Urinary bladder (tissue), 4 donors: Measurements from ENCODE around the gene ABHD16B. TPM values are rescaled to one million over a fixed set of nuclear protein-coding genes. Genes with fewer than 3 reads are reported as not detected.
"Not testable (repeated sequence)": the region's sequence is repeated elsewhere in the genome, so short reads cannot be mapped to it uniquely, and the experiment has no call there.

Experiments
- DNase-seq: peaks from one replicate; pipeline ENCODE4 v3.0.0-alpha.2; 2015; ENCODE audit errors: extremely low spot score
- H3K27ac ChIP-seq: one replicate; pipeline ENCODE4 v1.5.1; 2013; ENCODE audit warnings: low read depth, mild to moderate bottlenecking, moderate library complexity
- H3K36me3 ChIP-seq: one replicate; pipeline ENCODE4 v1.6.1; 2013; ENCODE audit warnings: mild to moderate bottlenecking, moderate library complexity; ENCODE audit not compliant: insufficient read depth
- H3K4me1 ChIP-seq: one replicate; pipeline ENCODE4 v1.6.1; 2013; ENCODE audit warnings: mild to moderate bottlenecking, moderate library complexity; ENCODE audit not compliant: insufficient read depth
- H3K4me3 ChIP-seq: one replicate; pipeline ENCODE4 v1.5.1; 2013; ENCODE audit warnings: low read depth, low read length
- WGBS: extraction: QIAGEN DNeasy Blood & Tissue Kit; methylation state at CpG from one replicate; pipeline ENCODE4 v1.1.7; 2013; 5-methylcytosine and 5-hydroxymethylcytosine counted together
- polyA plus RNA-seq: library from polyadenylated mRNA; stranded (reverse); fragments of 200-250 nt; gene quantifications from one replicate; pipeline ENCODE4 v1.2.3, GENCODE V29; 2013
- total RNA-seq: library from RNA; depleted of rRNA; stranded (reverse); fragments of >200 nt; gene quantifications from one replicate; pipeline ENCODE4 v1.2.3, GENCODE V29; 2014
- donor health status: healthy with polysubstance abuse.
- donor health status: healthy.

Gene ABHD16B
- total and polyA plus RNA-seq, 2 donors, result 0.68 TPM; not detected in 1

- not testable (repeated sequence) for H3K27ac ChIP-seq, DNase-seq, H3K4me1 ChIP-seq, H3K36me3 ChIP-seq, H3K4me3 ChIP-seq
- 94% methylated on average over 13 of the region's 13 CpGs for WGBS
Observed at GRCh38 chr20:63867042-63867441, 5.7 kb downstream of the ABHD16B start.

GRCh38 chr20:63868264-63868663 is 7.0 kb downstream of the ABHD16B start:
- WGBS, result 94% methylated on average over 5 of the region's 5 CpGs
- H3K4me1 ChIP-seq, result no peaks in the 10 kb centered on the region

GRCh38 chr20:63873477-63873971 is 12.2 kb downstream of the ABHD16B start:
- H3K4me1 ChIP-seq, result no peaks in the 10 kb centered on the region
- H3K36me3 ChIP-seq, result no peaks in the 10 kb centered on the region
- no peak overlapping the region for H3K4me3 ChIP-seq
- H3K27ac ChIP-seq, result no peak overlapping the region
- WGBS, result 82% methylated on average over 14 of the region's 14 CpGs
- no peak for DNase-seq

More at GRCh38 chr20:63868264-63868663, 7.0 kb downstream of the ABHD16B start:
- DNase-seq, result no peak
- H3K27ac ChIP-seq, result no peak overlapping the region
- H3K36me3 ChIP-seq, result no peaks in the 10 kb centered on the region
- no peak overlapping the region for H3K4me3 ChIP-seq

GRCh38 chr20:63874241-63874640 is 12.9 kb downstream of the ABHD16B start:
- not testable (repeated sequence) for H3K27ac ChIP-seq, DNase-seq, H3K4me3 ChIP-seq, H3K4me1 ChIP-seq, H3K36me3 ChIP-seq
- 94% methylated on average over 7 of the region's 7 CpGs for WGBS

GRCh38 chr20:63876489-63877036 is 15.3 kb downstream of the ABHD16B start:
- Histone ChIP-seq H3K4me3 (no peak overlapping the region), H3K27ac (no peak overlapping the region), H3K4me1 (no peaks in the 10 kb centered on the region), H3K36me3 (no peaks in the 10 kb centered on the region)
- 94% methylated on average over 19 of the region's 19 CpGs for WGBS
- DNase-seq, result no peak

- H3K4me3 ChIP-seq, result no peak overlapping the region
- DNase-seq, result no peak
- no peak overlapping the region for H3K27ac ChIP-seq
- no peaks in the 10 kb centered on the region for H3K4me1 ChIP-seq
- no peaks in the 10 kb centered on the region for H3K36me3 ChIP-seq
- 90% methylated on average over 32 of the region's 32 CpGs for WGBS
Observed at GRCh38 chr20:63877755-63878470, 16.6 kb downstream of the ABHD16B start.

- no peak overlapping the region for H3K4me3 ChIP-seq
Observed at GRCh38 chr20:63878899-63879663, 17.8 kb downstream of the ABHD16B start.

GRCh38 chr20:63880901-63881300 is 19.6 kb downstream of the ABHD16B start:
- H3K4me3 ChIP-seq, DNase-seq, H3K36me3 ChIP-seq, H3K4me1 ChIP-seq, H3K27ac ChIP-seq: not testable (repeated sequence)
- WGBS, result 96% methylated on average over 13 of the region's 13 CpGs

More at GRCh38 chr20:63878899-63879663, 17.8 kb downstream of the ABHD16B start:
- no peaks in the 10 kb centered on the region for H3K36me3 ChIP-seq
- no peak overlapping the region for H3K27ac ChIP-seq
- 92% methylated on average over 14 of the region's 14 CpGs for WGBS
- DNase-seq, result no peak
- H3K4me1 ChIP-seq, result no peaks in the 10 kb centered on the region

GRCh38 chr20:63881451-63882226 is 20.3 kb downstream of the ABHD16B start:
- no peak for DNase-seq
- WGBS, result 84% methylated on average over 19 of the region's 19 CpGs

GRCh38 chr20:63882257-63883200 is 21.2 kb downstream of the ABHD16B start:
- WGBS, result 85% methylated on average over 28 of the region's 28 CpGs
- Histone ChIP-seq H3K27ac (no peak overlapping the region), H3K36me3 (no peaks in the 10 kb centered on the region), H3K4me1 (no peaks in the 10 kb centered on the region), H3K4me3 (no peak overlapping the region)
- no peak for DNase-seq

More at GRCh38 chr20:63881451-63882226, 20.3 kb downstream of the ABHD16B start:
- Histone ChIP-seq H3K27ac (no peak overlapping the region), H3K4me1 (no peaks in the 10 kb centered on the region), H3K4me3 (no peak overlapping the region), H3K36me3 (no peaks in the 10 kb centered on the region)

GRCh38 chr20:63883201-63883593 is 21.9 kb downstream of the ABHD16B start:
- peaks cover 3% of the 10 kb centered on the region for H3K36me3 ChIP-seq
- WGBS, result 93% methylated on average over 6 of the region's 6 CpGs

GRCh38 chr20:63884506-63885263 is 23.4 kb downstream of the ABHD16B start:
- DNase-seq, result no peak
- Histone ChIP-seq H3K36me3 (peaks cover 3% of the 10 kb centered on the region), H3K4me1 (no peaks in the 10 kb centered on the region), H3K4me3 (no peak overlapping the region), H3K27ac (no peak overlapping the region)
- WGBS, result 88% methylated on average over 21 of the region's 21 CpGs

More at GRCh38 chr20:63883201-63883593, 21.9 kb downstream of the ABHD16B start:
- no peak for DNase-seq
- Histone ChIP-seq H3K4me1 (no peaks in the 10 kb centered on the region), H3K4me3 (no peak overlapping the region), H3K27ac (no peak overlapping the region)
